GM19043 (cell line): ENCODE data around the gene MRPL34.

Experiments used
- ATAC-seq: cut with Tn5 transposase; IDR thresholded peaks from one replicate; pipeline ENCODE4 v1.9.1; 2021; ENCODE audit warnings: low read depth; ENCODE audit not compliant: unreplicated experiment

MRPL34 gene

DNA sequence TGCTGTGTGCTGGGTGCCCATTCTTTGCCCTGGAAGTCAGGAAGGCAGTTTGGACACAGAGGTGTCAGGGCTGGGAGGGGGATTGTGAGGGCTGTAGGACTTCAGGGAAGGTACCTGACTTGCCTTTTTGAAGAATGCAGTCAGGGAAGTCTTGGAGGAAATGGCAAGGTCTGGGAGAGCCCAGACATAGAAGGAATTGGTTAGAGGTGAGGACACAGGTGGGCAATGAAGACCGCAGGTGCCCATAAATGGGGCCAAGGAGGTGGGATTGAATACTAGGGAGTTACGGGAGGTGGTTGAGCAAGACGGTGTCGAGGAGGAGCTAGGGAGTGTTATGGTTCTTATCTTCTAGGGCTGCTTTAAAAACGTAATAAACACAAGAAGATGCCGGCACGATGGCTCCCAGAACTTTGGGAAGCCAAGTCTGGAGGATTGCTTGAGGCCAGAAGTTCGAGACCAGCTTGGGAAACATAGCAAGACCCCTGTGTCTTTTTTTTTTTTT is 2.3 kb downstream of the MRPL34 start:
- no peak for ATAC-seq

DNA sequence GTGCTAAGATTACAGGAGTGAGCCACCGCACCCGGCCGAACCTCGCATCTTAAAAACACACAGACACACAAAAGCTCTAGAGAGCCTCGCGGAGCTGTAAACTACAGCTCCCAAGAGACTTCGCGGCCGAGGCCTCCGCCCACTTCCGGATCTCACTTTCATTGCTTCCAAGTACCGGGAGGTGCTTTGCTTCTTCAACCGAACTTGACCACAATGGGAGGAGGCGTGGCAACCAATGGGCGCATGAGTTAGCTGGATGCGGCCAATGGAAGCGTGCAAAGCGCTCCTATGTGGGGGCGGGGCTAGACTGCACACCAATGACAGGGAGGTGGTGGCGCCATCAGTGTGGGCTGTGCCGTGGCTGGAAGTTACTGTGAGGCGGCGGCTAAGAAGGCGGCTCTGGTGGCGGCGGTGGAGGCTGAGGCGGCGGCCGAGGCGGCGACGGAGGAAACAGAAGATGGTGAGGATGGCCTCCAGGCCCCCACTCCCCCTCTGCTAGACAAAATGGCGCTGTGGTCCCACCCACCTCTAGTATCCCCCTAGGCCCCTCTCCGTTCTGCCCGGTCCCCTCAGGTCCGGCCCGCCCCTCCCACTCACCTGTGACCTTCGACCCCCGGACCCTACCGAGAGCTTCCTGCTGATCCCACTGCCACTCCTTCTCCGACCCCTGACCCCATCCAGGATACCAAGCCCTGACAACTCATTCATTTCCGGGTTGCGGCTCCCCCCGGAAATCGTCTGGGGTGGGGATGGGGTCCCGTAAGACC is 3.7 kb downstream of the MRPL34 start, which contains the start of gene DDA1:
Gene DDA1, plus strand, starts transcription at position 366 of the 767 bp plus-strand sequence. Its CDS starts 92 bp downstream, at position 458.
- ATAC-seq: peak; percentile 73

DNA sequence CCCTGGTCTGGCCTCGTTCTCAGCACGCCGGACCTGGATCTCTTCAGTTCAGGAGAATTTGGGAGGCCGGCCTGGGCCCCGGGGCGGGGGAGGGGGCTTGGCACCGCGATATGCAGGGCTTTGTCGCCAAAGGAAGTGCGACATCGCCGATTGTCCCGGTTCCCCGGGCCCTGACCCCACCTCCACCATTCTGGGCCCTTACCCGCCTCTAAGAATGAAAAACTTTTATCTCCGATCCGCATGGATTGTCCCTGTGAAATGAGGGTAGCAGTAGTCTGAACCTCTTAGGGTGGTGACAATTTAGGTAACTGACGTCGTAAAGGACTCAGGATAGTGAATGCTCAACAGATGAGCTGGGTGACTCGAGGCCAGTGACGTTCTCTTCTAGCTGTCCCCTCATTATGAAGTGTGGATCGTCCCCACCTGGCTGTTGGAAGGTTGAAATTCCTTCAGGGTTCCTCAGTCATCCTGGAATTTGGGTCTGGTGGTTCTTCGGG is 4.3 kb downstream of the MRPL34 start:
- ATAC-seq: no peak

DNA sequence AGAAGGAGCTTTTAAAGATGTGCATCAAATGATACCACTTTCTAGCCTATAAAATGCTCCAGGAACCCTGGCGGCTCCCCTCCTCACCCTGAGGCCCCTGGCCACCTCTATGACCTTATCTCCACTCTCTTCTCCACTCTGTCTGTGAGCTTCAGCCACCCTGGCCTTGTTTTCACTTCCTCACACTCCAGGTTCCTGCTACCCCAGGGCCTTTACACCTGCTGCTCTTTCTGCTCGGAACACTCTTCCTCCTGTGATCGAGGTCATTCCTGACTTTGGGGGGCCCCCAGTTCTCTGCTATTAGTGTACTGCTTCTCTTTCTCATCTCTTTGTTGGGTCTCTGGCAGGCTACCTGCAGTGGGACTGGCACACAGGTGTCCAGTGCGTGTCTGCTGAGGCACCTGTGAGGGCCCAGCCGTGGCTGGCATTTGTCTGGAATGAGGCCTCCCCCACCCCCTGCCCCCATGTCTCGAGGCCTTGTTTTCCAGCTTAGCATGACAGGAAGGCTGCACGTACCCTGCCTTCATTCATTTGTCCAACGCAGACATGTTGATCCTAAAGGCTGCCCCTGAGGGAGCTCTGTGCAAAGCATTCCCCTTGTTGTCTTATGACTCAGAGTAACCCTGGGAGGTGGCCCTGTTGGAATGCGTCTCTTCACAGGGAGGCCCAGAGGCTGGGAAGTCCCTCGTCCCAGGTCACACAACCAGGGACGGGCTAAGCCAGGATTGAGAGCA is 6.0 kb downstream of the MRPL34 start:
- no peak for ATAC-seq

DNA sequence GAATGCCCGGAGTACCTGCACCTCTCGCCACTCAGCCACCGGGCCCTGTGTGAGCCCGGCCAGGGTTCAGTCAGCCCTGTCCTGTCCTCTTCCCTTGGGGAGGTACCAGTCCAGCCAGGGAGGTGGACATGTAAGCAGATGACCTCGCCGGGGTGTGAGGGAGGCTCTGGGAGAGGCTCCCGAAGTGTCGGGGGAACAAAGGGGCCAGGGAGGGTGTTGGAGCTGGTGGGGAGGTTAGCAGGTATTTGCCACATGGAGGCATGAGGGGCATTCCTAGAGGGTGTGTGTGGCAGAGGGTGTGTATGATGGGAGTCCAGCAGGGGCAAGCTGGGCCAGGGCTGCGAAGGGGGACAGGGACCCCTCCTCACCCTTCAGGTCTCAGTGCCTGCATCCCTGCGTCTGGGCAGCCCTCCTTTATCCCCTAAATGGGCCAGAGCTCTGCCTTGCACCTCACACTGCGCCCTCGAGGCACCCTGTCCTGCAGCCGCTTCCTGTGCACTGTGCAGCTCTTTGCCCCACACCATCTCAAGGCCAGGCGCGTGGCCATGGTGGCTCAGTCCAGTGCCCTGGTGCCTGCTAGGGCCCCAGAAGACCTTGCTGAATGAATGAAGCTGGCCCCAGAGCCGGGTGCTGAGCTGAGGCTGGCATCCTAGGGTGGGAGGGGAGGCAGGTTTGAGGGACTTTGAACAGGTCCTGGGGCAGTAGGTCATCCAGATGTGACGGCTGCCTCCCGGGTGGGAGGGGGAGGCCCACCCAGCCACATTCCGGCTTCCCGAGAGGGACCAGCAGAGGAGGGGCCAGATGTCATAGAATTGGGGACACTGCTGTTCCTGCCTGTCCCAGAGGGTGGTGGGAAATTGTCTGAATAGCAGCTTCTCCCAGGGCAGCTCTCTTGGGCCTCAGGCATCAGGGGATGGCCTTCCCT is 6.8 kb downstream of the MRPL34 start:
- ATAC-seq: no peak

DNA sequence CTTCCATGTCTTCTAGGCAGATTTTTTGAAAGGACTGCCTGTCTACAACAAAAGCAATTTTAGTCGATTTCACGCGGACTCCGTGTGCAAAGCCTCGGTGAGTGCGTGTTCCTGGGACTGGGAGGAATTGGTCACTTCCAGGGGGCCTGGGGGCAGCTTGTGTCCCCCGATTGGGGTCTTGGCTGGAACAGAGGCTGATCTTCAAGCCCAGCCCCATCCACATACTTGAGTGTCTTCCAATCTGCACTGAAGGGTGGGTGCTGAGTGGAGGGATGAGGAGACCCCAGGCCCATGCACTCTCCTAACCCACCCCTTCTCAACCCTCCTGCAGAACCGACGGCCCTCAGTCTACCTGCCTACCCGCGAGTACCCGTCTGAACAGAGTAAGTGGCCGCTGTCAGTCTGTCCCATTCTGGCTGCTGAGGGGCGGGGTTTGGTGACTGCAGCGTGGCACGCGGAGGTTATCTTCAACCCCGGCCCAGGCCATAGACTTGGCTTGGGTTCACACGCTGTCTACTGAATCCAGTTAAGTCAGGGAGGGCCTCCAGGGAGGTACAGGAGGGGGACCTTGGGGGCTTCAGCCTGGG is 8.4 kb downstream of the MRPL34 start:
- ATAC-seq: no peak

DNA sequence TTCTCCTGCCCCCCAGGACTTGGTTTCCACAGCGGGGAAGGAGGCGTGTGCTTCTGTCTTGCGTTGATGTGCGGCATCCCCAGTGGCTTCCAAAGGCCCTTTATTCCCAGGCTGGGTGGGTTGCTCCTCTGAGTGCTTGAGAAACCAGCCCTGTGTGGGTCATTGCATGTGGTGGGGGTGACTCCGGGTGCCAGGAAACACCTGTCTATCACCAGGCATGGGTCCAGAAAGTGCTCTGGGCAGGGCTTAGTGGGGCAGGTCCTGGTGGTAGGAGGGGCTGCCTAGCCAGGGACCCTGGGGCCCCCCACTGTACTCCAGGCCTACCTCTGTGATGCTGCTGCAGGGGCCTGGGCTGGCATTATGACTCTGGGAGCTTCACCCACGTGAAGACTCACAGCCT is 13.3 kb downstream of the MRPL34 start:
- no peak for ATAC-seq

DNA sequence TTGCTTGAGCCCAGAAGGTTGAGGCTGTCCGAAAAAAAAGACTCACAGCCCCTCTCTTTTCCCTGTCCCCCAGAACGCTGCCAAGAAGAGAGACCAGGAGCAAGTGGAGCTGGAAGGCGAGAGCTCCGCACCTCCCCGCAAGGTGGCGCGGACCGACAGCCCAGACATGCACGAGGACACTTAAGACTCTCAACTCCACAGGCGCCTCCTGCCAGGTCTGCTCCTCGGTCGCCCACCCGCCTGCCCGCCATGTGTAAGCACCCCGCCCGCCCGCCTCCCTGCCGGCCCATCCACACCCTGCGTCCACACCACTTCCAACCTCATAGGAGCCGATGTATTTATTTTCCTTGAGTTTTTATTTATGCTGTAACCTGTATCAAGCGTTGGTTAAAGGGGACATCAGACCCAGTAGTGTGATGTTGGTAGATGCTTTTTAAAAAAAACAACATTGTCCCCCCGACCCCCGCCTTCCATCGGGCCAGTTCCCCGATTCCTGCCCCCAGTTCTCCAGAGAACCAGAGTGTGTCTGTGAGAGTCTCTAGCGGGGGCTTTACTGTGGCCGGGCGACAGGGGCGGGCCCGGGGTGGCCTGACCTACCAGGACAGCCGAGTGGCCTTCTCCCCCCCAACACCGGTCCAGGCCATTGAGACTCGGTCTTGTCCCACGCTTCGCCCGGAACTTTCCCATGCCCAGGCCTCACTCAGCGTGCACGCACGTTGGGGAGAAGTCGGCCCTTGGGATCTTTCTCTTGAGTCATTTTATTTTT is 14.0 kb downstream of the MRPL34 start:
- ATAC-seq: no peak

DNA sequence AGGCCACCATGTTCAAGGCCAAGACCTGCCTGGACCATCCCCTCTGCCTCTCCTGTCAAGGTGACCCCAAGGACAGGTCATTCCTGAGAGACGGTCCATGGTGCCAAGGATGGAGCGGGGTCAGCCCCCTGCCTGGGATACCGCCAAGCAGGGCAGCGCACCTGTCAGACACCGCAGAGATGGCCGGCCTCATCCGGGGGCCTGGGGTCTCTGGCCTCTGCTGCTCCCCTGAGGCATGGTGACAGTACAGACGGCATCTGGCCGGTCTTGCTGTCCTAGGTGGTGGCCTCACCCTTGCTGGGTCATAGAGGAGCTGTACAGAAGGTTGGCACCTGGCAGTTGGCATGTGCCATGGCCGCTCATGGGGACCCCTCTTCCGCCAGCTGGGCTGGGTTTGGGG is 14.8 kb downstream of the MRPL34 start:
- ATAC-seq: no peak

DNA sequence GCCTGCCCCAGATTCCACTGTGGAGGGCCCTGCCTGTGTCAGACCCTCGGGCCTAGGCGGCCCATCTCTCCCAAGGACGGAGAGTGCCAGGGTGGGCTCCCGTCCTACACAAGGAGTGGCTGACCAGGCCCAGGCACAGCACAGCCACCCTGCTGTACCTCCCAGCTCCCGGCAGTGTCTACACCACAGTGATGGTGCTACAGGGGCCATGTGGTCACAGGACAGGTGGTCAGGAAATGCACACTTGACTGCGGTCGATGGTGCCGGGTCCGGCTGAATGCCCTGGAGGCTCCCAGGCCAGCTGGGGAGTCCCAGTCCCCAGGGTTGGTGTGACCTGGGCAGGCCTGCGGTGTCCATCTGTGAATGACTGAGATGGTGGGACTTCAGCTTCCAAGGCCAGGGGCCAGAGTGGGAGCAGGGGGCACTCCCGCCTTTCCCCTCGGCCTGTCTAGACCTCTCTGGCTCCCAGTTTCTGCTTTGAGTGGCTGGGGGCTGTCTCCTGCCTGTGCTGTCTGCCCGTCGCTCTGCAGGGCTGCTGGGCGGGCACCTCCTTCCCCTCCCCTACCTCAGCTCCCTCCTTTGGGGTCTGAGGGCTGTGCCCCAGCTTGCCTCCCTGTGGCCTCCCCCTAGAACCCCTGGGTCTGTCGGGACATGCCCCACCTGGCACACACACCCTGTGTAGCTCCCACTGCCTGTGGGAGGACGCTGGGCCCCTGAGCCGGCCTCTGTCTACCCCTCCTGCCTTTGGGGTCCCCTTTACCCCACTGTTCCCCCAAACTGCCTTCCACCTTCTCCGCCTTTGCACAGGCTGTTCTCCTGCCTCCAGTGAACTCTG is 16.2 kb downstream of the MRPL34 start:
- ATAC-seq: no peak

DNA sequence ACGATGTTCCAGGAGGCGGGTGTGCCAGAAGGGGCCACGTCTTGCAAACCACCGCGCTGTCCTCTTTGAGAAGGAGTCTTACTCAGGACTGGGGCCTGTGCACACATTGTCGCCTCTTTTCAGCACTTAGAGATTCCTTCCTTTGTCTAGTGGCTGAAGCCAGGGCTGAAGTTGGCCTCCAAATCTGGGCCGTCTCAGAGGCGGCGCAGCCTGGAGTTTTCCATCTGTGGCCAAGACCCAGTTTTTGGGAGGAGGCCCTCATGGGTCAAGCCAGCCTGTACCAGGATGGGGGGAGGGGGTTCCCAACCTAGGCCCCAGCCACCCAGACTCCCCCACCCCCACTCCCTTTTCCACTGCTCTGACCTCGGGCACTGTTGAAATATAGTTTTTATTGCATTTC is 17.2 kb downstream of the MRPL34 start:
- no peak for ATAC-seq

DNA sequence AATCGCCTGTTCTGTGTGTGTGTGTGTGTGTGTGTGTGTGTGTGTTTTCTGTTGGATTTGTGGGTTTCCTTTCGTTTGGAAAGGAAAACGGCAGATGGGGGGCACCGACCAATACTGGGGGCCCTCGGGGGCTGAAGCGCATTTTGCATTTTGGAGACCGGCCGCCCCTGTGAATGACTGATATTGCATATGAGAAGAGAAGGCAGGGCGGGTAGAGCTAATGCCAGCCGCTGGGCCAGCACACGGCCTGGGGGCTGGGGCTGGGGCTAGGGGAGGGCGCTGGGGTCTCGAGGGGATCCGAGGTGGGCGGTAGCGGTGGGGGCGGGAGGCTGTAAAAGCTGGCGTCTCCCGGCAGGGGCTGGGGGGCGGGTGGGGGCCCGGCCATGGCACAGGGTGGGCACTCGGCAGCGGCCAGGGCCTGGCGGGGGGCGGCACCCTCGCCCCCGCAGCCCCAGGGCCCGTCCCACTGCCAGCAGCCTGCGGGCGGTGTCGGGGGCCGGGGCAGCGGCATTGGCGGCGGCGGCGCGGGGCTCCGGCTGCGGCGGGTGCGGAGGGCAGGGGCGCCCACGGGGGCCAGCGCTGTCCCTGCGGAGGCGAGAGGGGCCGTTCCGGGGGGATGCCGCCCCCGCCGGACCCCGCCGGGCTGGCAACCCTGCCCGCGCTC is 17.8 kb downstream of the MRPL34 start:
- no peak for ATAC-seq

DNA sequence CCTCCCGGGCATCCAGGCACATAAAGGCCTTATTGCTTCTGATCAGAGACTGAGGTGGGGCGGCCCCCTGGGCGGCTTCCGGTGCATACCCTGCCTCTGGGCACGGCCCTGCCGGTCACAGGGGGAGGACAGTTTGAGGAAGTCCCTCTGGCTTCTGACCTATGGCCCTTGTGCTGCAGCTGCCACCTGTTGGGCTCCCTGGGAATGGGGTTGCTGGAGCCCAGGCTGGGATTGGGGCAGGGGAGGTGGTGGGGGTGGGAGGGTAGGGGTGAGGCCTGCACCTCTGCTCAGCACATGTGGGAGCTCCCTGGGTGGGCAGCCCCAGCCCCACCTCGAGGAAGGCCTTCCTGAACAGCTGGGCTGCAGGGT is 18.3 kb downstream of the MRPL34 start:
- ATAC-seq: no peak

DNA sequence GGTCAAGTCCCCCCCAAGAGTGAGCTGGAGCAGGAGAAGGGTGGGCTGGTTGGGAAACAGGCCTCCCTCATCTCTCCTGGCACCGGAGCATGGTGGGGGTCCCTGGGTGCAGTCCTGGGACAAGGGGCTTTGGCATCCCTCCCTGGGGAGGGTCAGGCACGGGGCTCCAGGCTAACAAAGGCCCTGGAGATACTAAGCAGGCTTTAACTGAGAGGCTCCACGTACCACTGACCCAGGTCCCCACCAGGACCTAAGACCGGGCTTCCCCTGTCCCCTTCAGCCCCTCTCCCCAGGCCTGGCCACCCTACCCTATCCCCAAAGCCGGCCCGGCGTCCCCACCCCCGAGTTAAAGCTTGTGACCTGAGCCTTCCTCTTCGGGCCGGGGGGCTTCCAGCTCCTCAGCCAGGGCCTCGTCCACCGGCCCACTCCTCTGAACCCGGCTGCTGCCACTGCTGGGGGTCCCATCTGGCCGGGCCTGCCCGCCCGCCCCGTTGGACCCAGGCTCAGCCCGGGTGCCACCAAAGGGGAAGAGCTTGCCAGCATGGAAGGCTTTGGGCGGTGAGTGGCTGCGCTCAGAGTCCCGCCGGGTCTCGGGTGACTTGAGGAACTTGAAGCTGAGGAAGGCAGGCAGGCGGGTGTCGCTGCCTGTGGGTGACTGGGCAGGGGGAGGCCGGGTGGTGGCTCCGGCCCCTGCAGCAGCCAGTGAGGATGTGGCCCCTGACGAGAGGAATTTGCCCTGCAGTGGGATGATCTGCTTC is 18.9 kb downstream of the MRPL34 start:
- no peak for ATAC-seq

DNA sequence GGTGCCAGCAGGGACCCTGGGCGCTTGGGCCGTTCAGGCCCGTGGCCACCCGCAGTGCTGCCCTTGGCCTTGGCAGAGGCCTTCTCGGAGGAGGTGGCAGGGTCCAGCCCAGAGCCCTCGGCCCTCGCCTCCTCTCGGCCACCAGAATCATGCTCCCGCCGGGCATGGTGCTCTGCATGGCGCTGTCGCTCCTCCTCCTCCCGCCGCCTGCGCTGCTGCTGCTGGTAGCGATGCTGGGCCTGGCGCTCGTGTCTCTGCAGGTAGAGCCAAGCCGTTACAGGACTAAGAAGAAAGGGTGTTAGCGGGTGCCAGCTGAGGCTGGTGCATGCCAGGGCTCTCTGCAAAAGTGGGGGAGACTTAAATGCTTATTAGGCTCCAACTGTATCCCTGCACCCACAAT is 19.5 kb downstream of the MRPL34 start:
- no peak for ATAC-seq

DNA sequence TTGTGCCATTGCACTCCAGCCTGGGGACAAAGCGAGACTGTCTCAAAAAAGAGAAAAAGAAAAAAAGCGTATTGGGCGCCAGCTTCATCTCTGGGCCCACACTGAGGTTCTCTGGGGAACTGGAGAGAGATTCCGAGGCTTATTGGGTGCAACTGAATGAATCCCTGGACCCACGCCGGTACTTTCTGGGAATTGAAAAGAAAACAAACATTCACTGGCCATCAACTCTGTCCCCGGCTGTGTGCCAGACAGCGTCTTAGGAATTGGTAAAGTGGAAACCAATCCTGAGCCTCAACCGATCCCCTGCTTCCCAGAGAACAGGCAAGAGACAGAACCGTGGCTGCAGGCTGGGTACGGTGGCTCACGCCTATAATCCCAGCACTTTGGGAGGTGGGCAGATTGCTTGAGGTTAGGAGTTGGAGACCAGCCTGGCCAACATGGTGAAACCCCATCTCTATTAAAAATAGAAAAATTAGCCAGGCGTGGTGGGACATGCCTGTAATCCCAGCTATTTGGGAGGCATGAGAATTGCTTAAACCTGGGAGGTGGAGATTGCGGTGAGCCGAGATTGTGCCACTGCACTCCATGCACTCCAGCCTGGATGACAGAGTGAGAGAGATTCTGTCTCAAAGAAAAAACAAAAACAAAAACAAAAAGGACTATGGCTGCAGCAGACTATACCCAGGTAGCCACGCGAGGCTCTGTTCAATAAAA is 20.4 kb downstream of the MRPL34 start:
- ATAC-seq: no peak

DNA sequence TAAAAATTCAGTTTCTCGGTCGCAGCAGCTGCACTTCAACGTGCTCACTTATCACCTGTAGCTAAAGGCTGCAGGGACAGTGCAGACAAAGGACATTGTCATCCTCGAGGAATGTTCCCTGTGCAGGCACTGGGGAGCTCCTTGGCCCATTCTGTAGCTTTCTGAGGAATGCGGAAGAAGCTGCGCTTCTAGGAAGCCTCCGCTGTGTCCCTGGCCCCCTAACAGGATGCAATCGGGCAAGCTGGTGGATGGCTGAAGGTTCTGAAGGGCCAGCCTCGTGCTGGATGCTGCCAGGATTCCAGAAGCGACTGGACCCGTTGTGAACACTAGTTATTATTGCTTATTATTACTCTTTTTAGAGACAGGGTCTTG is 20.9 kb downstream of the MRPL34 start:
- ATAC-seq: no peak
